Left lung (tissue), 10 donors: ENCODE measurements around the gene NAV2. TPM values are rescaled to one million over a fixed set of nuclear protein-coding genes. Genes with fewer than 3 reads are reported as not detected.

ENCODE experiments used
- ATAC-seq: fragments of 200-7000 bp; cut with Tn5 transposase; one replicate; pipeline ENCODE4 v1.9.1; 2020; ENCODE audit warnings: moderate library complexity
- DNase-seq, 4 donors: peaks; one replicate each; pipeline ENCODE4 v3.0.0-alpha.2; 2013 to 2020
- H3K27ac ChIP-seq, 2 donors: fragments of 200-600 bp; sonication (generic) in 1 of 2; one replicate each; pipeline versions ENCODE4 v1.5.0 to v1.8.0; 2020 to 2021
- H3K27me3 ChIP-seq, 2 donors: fragments of 200-600 bp; sonication (generic) in 1 of 2; one replicate each; pipeline versions ENCODE4 v1.5.0 to v1.8.0; 2020 to 2021
- H3K36me3 ChIP-seq, 2 donors: fragments of 200-600 bp; sonication (generic) in 1 of 2; one replicate each; pipeline versions ENCODE4 v1.5.0 to v1.8.0; 2020 to 2021
- H3K4me1 ChIP-seq, 2 donors: fragments of 200-600 bp; one replicate each; pipeline ENCODE4 v1.8.0; 2021
- H3K4me3 ChIP-seq, 2 donors: fragments of 200-600 bp; sonication (generic) in 1 of 2; one replicate each; pipeline versions ENCODE4 v1.5.0 to v1.8.0; 2020 to 2021; ENCODE audit warnings: mild to moderate bottlenecking in 1 of 2
- H3K9me3 ChIP-seq, 2 donors: fragments of 200-600 bp; sonication (generic) in 1 of 2; one replicate each; pipeline versions ENCODE4 v1.5.0 to v1.8.0; 2020 to 2021
- intact Hi-C, 2 donors: fragments of 100-400 bp; cut with DNase I; formaldehyde crosslinking; loops; one replicate each; pipeline versions ENCODE4 v1.11.2 to v1.14.2; 2022
- polyA plus RNA-seq, 6 donors: library from polyadenylated mRNA; unstranded; fragments of 120-200 nt; gene quantifications; one replicate each; pipeline ENCODE4 v1.2.1, GENCODE V29; 2013; ENCODE audit not compliant: insufficient read length in 6 of 6
- total RNA-seq, 2 donors: library from RNA; stranded (reverse); fragmentation: NEBNext Ultra II Directional; extraction: Animal tissue kit (Norgen Biotek cat#: 25700); gene quantifications; one replicate each; pipeline ENCODE4 v1.2.1, GENCODE V29; 2021
- TF ChIP-seq, protein P1 (sequence below), 2 donors: fragments of 200-600 bp; sonication (generic) in 1 of 2; IDR thresholded peaks; one replicate each; pipeline versions ENCODE4 v1.5.0 to v1.8.0; 2021; ENCODE audit warnings: antibody characterized with exemption in 2 of 2
- donor health status: DM: no; HTN: yes; CAD: no.
- donor health status: DM: no; HTN: no; CAD: no.

The NAV2 gene
- total and polyA plus RNA-seq, 8 donors, result 18.0 to 59.9 (median 23.1) TPM

DNA sequence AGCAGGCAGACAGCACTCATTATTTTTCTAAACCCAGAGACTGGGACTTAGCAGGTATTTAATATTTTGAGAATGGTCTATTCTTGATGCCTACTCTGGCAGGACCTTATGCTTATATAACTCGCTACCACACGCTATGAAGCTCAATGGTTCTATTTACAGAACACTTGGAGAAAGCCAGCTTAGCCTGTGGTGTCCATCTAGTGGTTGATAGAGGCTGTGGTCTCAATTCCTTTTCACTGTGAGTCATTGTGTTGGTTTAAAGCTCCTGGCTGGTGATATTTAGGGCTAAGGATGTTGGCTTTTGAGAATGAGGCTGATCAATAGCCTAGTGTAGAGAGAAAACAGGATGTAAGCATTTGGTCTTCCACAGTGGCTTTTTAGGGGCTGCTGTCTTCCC, 241.3 kb downstream of the NAV2 start:
- TF ChIP-seq, protein P1, sequence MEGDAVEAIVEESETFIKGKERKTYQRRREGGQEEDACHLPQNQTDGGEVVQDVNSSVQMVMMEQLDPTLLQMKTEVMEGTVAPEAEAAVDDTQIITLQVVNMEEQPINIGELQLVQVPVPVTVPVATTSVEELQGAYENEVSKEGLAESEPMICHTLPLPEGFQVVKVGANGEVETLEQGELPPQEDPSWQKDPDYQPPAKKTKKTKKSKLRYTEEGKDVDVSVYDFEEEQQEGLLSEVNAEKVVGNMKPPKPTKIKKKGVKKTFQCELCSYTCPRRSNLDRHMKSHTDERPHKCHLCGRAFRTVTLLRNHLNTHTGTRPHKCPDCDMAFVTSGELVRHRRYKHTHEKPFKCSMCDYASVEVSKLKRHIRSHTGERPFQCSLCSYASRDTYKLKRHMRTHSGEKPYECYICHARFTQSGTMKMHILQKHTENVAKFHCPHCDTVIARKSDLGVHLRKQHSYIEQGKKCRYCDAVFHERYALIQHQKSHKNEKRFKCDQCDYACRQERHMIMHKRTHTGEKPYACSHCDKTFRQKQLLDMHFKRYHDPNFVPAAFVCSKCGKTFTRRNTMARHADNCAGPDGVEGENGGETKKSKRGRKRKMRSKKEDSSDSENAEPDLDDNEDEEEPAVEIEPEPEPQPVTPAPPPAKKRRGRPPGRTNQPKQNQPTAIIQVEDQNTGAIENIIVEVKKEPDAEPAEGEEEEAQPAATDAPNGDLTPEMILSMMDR (IDR thresholded peaks at IDR 0.05), result peak; percentile 20 to 25
- intact Hi-C loops, result no loop called here
- Histone ChIP-seq H3K4me3 (no peak overlapping the region), H3K27me3 (no peaks in the 10 kb centered on the region), H3K4me1 (peaks cover 0 to 11% of the 10 kb centered on the region in 2 donors), H3K36me3 (peaks cover 0 to 14% of the 10 kb centered on the region in 2 donors), H3K27ac (peak overlapping the region in 1 of 2 donors; percentile 3), H3K9me3 (no peaks in the 10 kb centered on the region)
- peak in 1 of 4 donors; percentile 37 for DNase-seq
- ATAC-seq, result peak; percentile 86

DNA sequence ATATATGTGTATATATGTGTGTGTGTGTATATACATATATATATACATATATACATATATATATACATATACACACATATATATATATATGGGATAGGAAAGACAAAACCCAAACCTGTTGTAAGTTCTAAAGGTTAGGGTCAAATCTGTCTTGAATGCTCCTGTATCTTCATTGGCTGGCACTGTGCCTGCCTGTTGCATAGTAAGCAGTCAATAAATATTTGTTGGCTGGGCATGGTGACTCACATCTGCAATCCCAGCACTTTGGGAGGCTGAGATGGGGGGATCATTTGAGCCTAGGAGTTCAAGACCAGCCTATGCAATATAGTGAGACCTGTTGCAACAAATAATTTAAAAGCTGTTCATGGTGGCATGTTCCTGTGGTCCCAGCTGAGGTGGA, 242.3 kb downstream of the NAV2 start:
- TF ChIP-seq, protein P1 (IDR thresholded peaks at IDR 0.05), result no peak
- intact Hi-C loops, result no loop called here
- ATAC-seq (no peak), DNase-seq (no peak)
- Histone ChIP-seq H3K27ac (no peak overlapping the region), H3K36me3 (peaks cover 0 to 4% of the 10 kb centered on the region in 2 donors), H3K4me3 (no peak overlapping the region), H3K4me1 (peaks cover 0 to 11% of the 10 kb centered on the region in 2 donors), H3K9me3 (no peaks in the 10 kb centered on the region), H3K27me3 (no peaks in the 10 kb centered on the region)

DNA sequence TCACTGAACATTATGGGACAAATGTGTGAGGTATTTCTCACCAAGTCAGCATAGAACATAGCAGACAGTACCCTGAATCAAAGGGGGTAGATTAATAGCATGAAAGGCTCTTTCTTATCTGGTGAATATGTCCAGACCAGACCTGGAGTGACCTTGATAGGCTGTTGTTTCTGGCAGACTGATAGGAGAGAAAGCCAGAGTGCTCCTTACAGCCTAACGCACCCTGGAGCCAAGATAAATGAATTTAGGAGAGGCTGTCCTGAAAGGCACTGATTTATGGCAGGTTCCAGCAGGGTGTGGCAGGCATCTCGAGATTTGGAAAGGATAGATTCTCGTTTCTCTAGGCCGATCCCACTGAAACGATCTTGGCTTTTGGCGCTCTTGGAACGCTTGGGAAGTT, 243.0 kb downstream of the NAV2 start:
- TF ChIP-seq, protein P1 (IDR thresholded peaks at IDR 0.05), result no peak
- no peak for ATAC-seq
- Histone ChIP-seq H3K4me3 (no peak overlapping the region), H3K36me3 (no peaks in the 10 kb centered on the region), H3K4me1 (peaks cover 0 to 11% of the 10 kb centered on the region in 2 donors), H3K27ac (no peak overlapping the region), H3K27me3 (no peaks in the 10 kb centered on the region), H3K9me3 (no peaks in the 10 kb centered on the region)
- no peak for DNase-seq
- intact Hi-C loops, result no loop called here

DNA sequence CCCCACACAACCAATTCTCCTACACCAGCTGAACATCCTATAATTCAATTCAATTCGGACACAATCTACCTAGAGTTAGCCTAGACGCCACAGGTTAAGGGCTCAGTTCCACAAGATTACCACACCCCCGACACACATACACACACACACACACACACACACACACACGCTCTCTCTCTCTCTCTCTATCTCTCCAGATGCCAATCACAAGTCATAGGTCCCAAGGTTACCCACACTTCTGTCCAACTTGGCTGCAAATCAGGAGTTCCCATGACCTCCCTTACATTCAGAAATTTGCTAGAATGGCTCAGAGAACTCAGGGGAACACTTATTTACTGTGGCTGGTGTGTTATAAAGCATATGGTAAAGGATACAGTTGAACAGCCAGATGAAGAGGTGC, 243.6 kb downstream of the NAV2 start:
- TF ChIP-seq, protein P1 (IDR thresholded peaks at IDR 0.05), result no peak
- no peak overlapping the region for H3K4me3 ChIP-seq
- H3K9me3 ChIP-seq, result no peaks in the 10 kb centered on the region
- DNase-seq (no peak), ATAC-seq (no peak)
- H3K27ac ChIP-seq, result no peak overlapping the region
- intact Hi-C loops, result no loop called here
- H3K4me1 ChIP-seq, result peaks cover 0 to 11% of the 10 kb centered on the region in 2 donors
- no peaks in the 10 kb centered on the region for H3K27me3 ChIP-seq
- H3K36me3 ChIP-seq, result no peaks in the 10 kb centered on the region

DNA sequence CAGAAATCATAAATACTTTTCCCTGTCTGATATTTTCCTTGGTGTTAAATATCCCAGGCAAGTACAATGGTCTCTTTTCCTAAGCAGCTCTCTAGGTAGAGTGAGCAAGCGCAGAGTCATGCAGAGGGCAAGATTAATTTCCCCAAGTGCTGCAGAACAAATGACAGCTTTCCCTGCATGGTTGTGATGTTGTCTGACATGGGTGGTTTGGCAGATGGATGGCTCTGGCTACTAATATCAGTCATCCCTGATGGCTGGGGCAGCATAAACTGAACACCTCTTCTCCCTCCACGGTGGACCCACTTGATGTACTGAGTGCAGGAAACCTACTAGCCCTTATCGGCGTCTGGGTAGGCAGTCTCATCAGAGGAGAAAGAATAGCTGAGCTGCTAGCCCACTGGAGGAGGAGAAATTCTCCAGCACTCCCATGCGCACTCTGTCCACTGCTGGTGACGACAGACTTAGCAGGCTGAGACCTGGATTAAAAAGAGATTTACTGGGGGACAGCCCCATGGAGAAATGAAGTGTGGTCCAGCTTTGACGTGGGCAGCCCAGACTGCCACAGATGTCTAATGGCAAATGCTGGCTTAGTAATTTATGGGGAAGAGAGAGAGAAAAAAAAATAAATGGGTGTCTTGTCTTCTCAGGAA, 244.8 kb downstream of the NAV2 start:
- no peaks in the 10 kb centered on the region for H3K27me3 ChIP-seq
- H3K9me3 ChIP-seq, result no peaks in the 10 kb centered on the region
- ATAC-seq (no peak), DNase-seq (no peak)
- no peak overlapping the region for H3K4me3 ChIP-seq
- intact Hi-C loops, result no loop called here
- H3K4me1 ChIP-seq, result peaks cover 0 to 5% of the 10 kb centered on the region in 2 donors
- H3K36me3 ChIP-seq, result no peaks in the 10 kb centered on the region
- TF ChIP-seq, protein P1 (IDR thresholded peaks at IDR 0.05), result no peak
- no peak overlapping the region for H3K27ac ChIP-seq
